GM12801 (cell line): Measurements from ENCODE around the gene CCDC51.

Experiments
- TF ChIP-seq, protein P1 (sequence below): IDR thresholded peaks from one replicate; pipeline ENCODE4 v1.5.1; 2011; ENCODE audit warnings: control low read depth; ENCODE audit not compliant: insufficient read length; ENCODE audit errors: extremely low read depth

CCDC51 gene

DNA sequence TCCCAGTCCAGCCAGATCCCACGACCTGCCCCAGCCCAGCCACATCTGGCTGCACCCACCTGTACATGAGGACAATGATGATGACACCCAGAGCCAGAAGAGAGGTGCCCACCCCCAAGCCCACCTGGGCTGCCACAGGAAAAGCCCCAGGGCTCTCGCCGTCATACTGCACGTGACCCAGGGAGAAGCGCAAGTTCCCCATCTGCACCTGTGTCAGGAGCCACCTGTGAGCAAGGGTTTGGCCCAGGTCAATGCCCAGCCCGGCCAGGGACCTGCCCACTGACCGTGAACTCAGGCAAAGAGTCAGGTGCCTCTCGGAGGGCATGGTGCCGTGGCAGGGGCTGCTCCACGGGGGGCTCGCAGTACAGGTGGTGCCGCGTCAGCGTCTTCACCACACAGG, 26.3 kb downstream of the CCDC51 start:
- TF ChIP-seq, protein P1, sequence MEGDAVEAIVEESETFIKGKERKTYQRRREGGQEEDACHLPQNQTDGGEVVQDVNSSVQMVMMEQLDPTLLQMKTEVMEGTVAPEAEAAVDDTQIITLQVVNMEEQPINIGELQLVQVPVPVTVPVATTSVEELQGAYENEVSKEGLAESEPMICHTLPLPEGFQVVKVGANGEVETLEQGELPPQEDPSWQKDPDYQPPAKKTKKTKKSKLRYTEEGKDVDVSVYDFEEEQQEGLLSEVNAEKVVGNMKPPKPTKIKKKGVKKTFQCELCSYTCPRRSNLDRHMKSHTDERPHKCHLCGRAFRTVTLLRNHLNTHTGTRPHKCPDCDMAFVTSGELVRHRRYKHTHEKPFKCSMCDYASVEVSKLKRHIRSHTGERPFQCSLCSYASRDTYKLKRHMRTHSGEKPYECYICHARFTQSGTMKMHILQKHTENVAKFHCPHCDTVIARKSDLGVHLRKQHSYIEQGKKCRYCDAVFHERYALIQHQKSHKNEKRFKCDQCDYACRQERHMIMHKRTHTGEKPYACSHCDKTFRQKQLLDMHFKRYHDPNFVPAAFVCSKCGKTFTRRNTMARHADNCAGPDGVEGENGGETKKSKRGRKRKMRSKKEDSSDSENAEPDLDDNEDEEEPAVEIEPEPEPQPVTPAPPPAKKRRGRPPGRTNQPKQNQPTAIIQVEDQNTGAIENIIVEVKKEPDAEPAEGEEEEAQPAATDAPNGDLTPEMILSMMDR, result no peak

DNA sequence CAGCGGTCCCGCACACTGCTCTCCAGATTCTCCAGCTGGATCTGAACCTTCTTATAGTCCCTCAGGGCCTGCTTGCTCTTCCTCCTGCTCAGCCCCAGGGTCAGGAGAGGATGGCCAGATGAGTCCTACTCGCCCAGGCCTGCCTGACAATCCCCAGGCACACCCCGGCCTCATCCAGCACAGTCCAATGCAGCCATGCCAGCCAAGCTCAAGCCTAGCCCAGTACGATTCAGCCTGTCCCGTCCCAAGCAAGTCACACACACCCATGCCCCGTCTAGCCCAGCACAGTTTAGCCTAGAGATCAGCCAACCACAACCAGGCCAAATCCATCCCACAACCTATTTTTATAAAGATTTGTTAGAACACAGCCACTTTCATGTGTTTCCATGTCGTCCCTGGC, 26.8 kb downstream of the CCDC51 start:
- TF ChIP-seq, protein P1, result no peak

DNA sequence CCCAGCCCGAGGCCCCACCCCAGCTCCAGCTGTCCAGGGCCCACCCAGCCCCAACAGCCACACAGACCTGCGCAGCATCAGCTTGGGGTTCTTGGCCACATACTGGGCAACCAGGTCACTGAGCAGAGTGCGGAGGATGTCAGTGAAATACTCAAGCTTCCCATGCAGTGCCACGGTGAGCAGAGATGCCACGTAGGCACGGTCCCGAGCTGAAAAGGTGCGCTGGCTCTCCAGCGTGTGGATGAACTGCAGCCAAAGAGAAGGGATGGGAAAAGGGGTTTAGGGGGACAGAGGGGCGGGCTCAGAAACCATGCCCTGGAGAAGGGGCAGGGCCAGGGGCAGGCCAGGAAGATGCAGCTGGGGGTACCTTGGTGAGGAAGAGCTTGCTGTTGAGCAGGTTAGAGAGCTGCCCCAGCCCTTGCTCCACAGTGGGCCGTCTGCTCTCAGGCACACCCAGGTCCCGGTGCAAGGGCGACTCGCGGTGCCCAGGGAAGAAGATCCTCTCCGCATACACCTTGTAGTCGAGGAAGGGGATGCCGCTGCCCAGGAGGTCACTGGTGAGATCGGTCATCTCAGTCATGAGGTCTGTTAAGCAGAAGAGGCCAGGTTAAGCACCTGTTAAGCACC, 27.4 kb downstream of the CCDC51 start:
- TF ChIP-seq, protein P1, result no peak

DNA sequence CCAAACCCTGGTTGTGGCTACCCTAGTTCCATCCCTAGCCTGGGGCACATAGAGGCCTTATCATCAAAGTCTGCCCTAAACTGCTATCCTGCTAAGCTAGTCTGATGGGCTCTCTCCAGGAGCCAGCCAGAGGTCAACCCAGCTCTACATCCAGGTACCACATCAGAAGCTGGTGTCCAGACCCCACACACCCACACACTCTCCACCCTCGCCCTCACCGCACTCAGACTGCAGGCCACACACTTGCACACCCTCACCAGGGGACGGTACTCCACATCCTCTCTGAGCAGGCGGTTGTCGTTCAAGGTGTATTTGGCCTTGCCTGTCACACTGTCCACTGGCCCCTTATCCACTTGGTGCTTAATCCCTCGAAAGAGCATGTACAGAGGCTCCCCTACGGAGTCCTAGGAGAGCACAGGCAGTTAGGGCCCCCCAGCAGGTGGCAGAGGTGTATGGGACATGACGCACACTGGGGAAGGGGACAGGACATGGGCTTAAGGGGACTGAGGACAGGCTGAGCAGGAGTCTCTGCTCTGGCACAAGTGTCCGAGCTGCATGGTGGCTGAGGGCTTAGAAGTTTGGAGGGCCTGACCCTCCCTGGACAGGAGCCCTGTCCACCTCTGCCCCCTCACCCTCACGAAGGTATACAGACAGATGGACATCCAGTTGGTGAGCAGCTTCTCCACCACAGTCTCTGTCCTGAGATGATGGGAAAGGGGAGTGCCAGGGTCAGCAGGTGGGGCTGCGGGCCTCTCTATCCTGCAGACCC, 28.1 kb downstream of the CCDC51 start:
- TF ChIP-seq, protein P1, result no peak

DNA sequence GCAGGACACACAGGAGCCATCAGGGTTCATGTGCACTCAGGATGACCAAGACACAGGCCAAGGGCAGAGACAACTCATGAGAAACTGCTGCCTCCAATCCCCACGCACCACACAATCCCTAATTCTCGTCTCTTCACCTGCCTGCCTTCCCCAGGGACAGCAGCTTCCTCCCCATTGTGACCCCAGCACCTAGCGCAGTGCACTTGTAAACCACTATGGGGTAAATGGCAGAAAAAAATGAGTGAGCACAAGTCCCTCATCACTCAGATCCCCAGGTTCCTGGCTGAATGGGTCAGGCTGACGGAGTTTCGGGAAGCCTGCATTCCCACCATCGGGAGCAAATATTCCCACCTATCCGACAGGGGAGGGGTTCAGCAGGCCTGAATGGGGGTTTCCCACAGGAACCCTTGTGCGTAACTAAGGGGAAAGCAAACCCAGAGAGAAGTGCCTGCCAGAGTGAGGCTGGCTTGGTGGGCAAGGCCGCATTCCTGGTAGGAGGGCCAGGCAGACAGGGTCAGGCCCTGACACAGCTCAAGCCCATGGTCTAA, 28.8 kb downstream of the CCDC51 start:
- TF ChIP-seq, protein P1, result no peak

DNA sequence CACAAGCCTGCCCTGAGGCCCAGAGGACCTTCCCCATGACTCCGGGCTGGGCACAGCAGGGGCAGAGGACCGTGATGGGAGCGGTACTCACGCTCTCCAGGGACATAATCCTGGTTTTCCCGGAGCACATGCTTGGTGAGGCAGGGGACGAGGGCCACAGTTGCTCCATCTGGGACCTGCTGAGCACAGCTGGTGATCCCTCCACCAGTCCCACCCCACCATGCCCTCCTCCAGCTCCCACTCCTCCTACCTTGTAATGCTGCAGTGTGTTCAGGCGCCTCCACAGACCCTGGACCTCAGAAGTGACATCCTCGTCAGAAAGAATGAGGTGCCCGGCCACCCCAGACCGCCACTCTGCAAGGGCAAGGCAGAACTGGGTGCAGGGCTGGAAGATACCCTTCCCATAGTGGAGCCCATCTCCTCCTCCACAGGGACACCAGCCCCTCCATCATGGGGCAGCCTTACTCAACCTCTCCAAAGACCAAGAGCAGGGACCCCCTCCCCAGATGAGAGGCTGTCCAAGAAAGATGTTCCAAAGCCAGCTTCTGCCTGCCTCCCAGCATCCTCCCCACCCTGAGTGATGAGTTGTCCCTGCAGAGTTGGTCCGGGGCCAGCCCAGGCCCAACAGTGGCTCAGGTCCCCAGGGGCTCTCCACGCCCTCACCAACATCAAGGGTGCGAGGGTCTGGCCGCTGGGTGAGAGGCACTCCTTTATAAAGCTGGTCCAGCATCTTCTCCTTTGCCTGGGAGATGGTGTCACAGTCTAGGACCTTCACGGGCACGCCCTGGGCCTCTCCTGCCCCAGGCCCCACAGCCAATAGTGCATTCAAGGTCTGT, 29.5 kb downstream of the CCDC51 start:
- TF ChIP-seq, protein P1, result no peak
